EH (cell line): Measurements from ENCODE around the gene NIT1.

ENCODE experiments used
- DNase-seq: peaks from one replicate; pipeline ENCODE4 v3.0.0-alpha.2; 2015; ENCODE audit warnings: low read depth

Gene NIT1

GRCh38 chr1:161083748-161084596, 33.9 kb upstream of the NIT1 start:
- DNase-seq: peak; percentile 40

- no peak for DNase-seq
Measured at GRCh38 chr1:161084597-161084988, 33.3 kb upstream of the NIT1 start.

GRCh38 chr1:161085165-161085564, 32.7 kb upstream of the NIT1 start:
- peak; percentile 37 for DNase-seq

GRCh38 chr1:161086457-161086856, 31.4 kb upstream of the NIT1 start:
- DNase-seq: no peak

- DNase-seq: peak; percentile 47
Measured at GRCh38 chr1:161088587-161089110, 29.3 kb upstream of the NIT1 start.

- no peak for DNase-seq
Measured at GRCh38 chr1:161089251-161089924, 28.5 kb upstream of the NIT1 start, which contains the start of gene NECTIN4. Gene NECTIN4, minus strand, starts transcription at chr1:161089558. Its CDS starts 262 bp downstream, at chr1:161089296.

GRCh38 chr1:161089938-161090337, 28.0 kb upstream of the NIT1 start:
- DNase-seq: no peak

GRCh38 chr1:161090617-161091016, 27.3 kb upstream of the NIT1 start:
- DNase-seq: no peak

GRCh38 chr1:161091093-161091492, 26.8 kb upstream of the NIT1 start:
- DNase-seq: no peak

- DNase-seq: peak; percentile 32
Measured at GRCh38 chr1:161091796-161092507, 26.0 kb upstream of the NIT1 start.

- peak; percentile 52 for DNase-seq
Measured at GRCh38 chr1:161092621-161093028, 25.3 kb upstream of the NIT1 start.

- DNase-seq: no peak
Measured at GRCh38 chr1:161094481-161094880, 23.4 kb upstream of the NIT1 start.

- DNase-seq: no peak
Measured at GRCh38 chr1:161095230-161095629, 22.7 kb upstream of the NIT1 start.

GRCh38 chr1:161096015-161096414, 21.9 kb upstream of the NIT1 start:
- no peak for DNase-seq

- DNase-seq: no peak
Measured at GRCh38 chr1:161096530-161096929, 21.4 kb upstream of the NIT1 start.

- peak; percentile 72 for DNase-seq
Measured at GRCh38 chr1:161098210-161099068, 19.5 kb upstream of the NIT1 start, which contains the start of gene KLHDC9. Gene KLHDC9, plus strand, starts transcription at chr1:161098361. Its CDS starts 175 bp downstream, at chr1:161098536.

GRCh38 chr1:161099090-161099802, 18.7 kb upstream of the NIT1 start:
- no peak for DNase-seq

- no peak for DNase-seq
Measured at GRCh38 chr1:161100556-161100955, 17.3 kb upstream of the NIT1 start.

- no peak for DNase-seq
Measured at GRCh38 chr1:161106431-161106830, 11.5 kb upstream of the NIT1 start.

- DNase-seq: no peak
Measured at GRCh38 chr1:161111117-161111516, 6.8 kb upstream of the NIT1 start.

- DNase-seq: no peak
Measured at GRCh38 chr1:161111527-161111926, 6.4 kb upstream of the NIT1 start.
